Measurements from ENCODE around the gene PASK. TPM values are rescaled to one million over a fixed set of nuclear protein-coding genes. Genes with fewer than 3 reads are reported as not detected.

PASK gene
- total and polyA plus RNA-seq, 2 of the 4 experiments (the other 2 are of a cell fraction) = 4.1 TPM

DNA sequence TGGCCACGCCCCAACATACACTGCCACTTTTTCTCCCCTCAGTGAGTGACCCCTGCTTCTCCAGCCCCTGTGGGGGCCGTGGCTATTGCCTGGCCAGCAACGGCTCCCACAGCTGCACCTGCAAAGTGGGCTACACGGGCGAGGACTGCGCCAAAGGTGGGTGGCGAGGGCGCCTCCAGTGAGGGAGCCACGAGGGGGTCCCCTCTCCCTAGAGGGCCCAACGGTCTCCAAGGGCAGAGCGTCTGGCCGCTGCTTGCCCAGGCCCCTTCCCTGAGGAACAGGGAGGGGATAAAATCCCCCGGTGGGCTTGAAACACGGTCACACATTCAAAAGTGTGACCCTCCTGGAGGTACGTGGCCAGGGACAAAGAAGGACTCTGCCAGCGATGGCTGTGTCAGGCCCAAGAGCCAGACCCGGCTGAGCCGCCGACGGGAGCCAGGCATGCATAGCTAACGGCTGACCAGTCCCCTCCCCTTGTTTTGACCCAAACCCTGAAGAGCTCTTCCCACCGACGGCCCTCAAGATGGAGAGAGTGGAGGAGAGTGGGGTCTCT, 84.4 kb downstream of the PASK start:
- no peak overlapping the region for H2AK9ac ChIP-seq (replicated peaks; ENCODE audit: low read depth, low read length, poor library complexity)
- no peaks in the 10 kb centered on the region for H3K27me3 ChIP-seq (ENCODE audit: control insufficient read depth, insufficient read depth, low read length)
- H3K79me1 ChIP-seq (ENCODE audit: low read depth in 1 of 2, low read length in 2 of 2) = no peaks in the 10 kb centered on the region
- ChIA-PET POLR2A (ENCODE audit: unreplicated experiment) (no interaction called here), CTCF (no interaction called here)
- H2BK15ac ChIP-seq (ENCODE audit: low read depth, low read length) = no peak overlapping the region
- no TSS peak for BruUV-seq (replicated peaks)
- H4K20me1 ChIP-seq (ENCODE audit: insufficient read depth, low read length) = no peaks in the 10 kb centered on the region
- no peak overlapping the region for H3K56ac ChIP-seq (ENCODE audit: extremely low read depth, insufficient read depth, low read length)
- no peak overlapping the region for H3K4ac ChIP-seq (ENCODE audit: low read depth, low read length)
- ATAC-seq (ENCODE audit: low read depth) = no peak
- no peak for DNase-seq
- no peak overlapping the region for H3K9ac ChIP-seq (ENCODE audit: low read depth, low read length)
- H4K5ac ChIP-seq (ENCODE audit: low read depth, low read length) = no peak overlapping the region
- no peak overlapping the region for H3K27ac ChIP-seq (ENCODE audit: insufficient read depth, low read length)
- no peaks in the 10 kb centered on the region for H3K9me3 ChIP-seq (ENCODE audit: control insufficient read depth, insufficient read depth, low read length)
- H3K9me1 ChIP-seq (ENCODE audit: insufficient read depth, low read length) = no peaks in the 10 kb centered on the region
- H3K4me3 ChIP-seq (ENCODE audit: insufficient read depth, low read depth, low read length) = no peak overlapping the region
- no peak overlapping the region for H2BK20ac ChIP-seq (ENCODE audit: low read depth, low read length)
- 74% methylated on average over 9 of the region's 23 CpGs; no CpG with 5 or more reads in 1 of the 2 experiments for WGBS, 2 experiments (ENCODE audit: extremely low coverage in 2 of 2, insufficient read length in 1 of 2)
- intact Hi-C loops (cut with micrococcal nuclease) = loop anchor here (5.0 kb wide), 1 partner anchor 153 kb away; no protein-coding TSS in a partner anchor
- H3K4me1 ChIP-seq (ENCODE audit: control insufficient read depth, insufficient read depth, low read length) = no peaks in the 10 kb centered on the region
- dilution Hi-C loops (cut with HindIII; ENCODE audit: low sequenced_read_pairs, unreplicated experiment) = no loop called here
- no peak overlapping the region for H4K91ac ChIP-seq (ENCODE audit: insufficient read depth, low read depth, low read length)
- no peak overlapping the region for H3K4me2 ChIP-seq (ENCODE audit: low read depth, low read length)
- H3K18ac ChIP-seq (ENCODE audit: low read depth, low read length) = no peak overlapping the region
- no peak overlapping the region for H2BK120ac ChIP-seq (ENCODE audit: low read depth, low read length)
- H2AK5ac ChIP-seq (ENCODE audit: low read depth, low read length) = no peak overlapping the region
- H3K23ac ChIP-seq (ENCODE audit: low read depth, low read length) = no peak overlapping the region
- no peak overlapping the region for H2BK5ac ChIP-seq (ENCODE audit: low read depth, low read length, poor library complexity, severe bottlenecking)
- H3K14ac ChIP-seq (replicated peaks; ENCODE audit: low read depth, low read length) = no peak overlapping the region
- no peak overlapping the region for H2AFZ ChIP-seq (replicated peaks; ENCODE audit: low read length, poor library complexity)
- in situ Hi-C loops (cut with MboI; ENCODE audit: low sequenced_read_pairs) = no loop called here
- peaks cover 21% of the 10 kb centered on the region; the same call in 1 of the 2 replicates for H3K36me3 ChIP-seq (ENCODE audit: control insufficient read depth, insufficient read depth, low read length)
- no peak overlapping the region for H4K8ac ChIP-seq (ENCODE audit: low read depth in 2 of 2, low read length in 2 of 2)
- TF ChIP-seq, protein P1, sequence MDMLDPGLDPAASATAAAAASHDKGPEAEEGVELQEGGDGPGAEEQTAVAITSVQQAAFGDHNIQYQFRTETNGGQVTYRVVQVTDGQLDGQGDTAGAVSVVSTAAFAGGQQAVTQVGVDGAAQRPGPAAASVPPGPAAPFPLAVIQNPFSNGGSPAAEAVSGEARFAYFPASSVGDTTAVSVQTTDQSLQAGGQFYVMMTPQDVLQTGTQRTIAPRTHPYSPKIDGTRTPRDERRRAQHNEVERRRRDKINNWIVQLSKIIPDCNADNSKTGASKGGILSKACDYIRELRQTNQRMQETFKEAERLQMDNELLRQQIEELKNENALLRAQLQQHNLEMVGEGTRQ (IDR thresholded peaks at IDR 0.05; ENCODE audit: low read depth, low read length) = no peak
- TF ChIP-seq, protein P2, sequence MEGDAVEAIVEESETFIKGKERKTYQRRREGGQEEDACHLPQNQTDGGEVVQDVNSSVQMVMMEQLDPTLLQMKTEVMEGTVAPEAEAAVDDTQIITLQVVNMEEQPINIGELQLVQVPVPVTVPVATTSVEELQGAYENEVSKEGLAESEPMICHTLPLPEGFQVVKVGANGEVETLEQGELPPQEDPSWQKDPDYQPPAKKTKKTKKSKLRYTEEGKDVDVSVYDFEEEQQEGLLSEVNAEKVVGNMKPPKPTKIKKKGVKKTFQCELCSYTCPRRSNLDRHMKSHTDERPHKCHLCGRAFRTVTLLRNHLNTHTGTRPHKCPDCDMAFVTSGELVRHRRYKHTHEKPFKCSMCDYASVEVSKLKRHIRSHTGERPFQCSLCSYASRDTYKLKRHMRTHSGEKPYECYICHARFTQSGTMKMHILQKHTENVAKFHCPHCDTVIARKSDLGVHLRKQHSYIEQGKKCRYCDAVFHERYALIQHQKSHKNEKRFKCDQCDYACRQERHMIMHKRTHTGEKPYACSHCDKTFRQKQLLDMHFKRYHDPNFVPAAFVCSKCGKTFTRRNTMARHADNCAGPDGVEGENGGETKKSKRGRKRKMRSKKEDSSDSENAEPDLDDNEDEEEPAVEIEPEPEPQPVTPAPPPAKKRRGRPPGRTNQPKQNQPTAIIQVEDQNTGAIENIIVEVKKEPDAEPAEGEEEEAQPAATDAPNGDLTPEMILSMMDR (conservative IDR thresholded peaks at IDR 0.05; ENCODE audit: low read depth, low read length) = no peak
- no peak for TF ChIP-seq RCOR1 (IDR thresholded peaks at IDR 0.05; ENCODE audit: insufficient replicate concordance, low read length)

All from IMR-90 (cell line).